MM.1S (cell line): ENCODE data around the gene SLC45A3.

Experiments
- DNase-seq: peaks from one replicate; pipeline ENCODE4 v3.0.0-alpha.2; 2015
- H2AFZ ChIP-seq: fragments of 300-600 bp; sonication (generic); 2 replicates; pipeline ENCODE4 v1.6.0; 2016; ENCODE audit warnings: antibody characterized with exemption, low read length
- H3F3A ChIP-seq: fragments of 300-600 bp; sonication (generic); 2 replicates; pipeline ENCODE4 v1.6.1; 2016; ENCODE audit warnings: mild to moderate bottlenecking, antibody characterized with exemption, low read length, moderate library complexity, mixed read lengths; ENCODE audit not compliant: insufficient read depth
- H3K27ac ChIP-seq: fragments of 300-600 bp; sonication (generic); 2 replicates; pipeline ENCODE4 v1.5.1; 2016; ENCODE audit warnings: mild to moderate bottlenecking, low read length
- H3K27me3 ChIP-seq: fragments of 300-600 bp; sonication (generic); replicated peaks from 2 replicates; pipeline ENCODE4 v1.6.0; 2016; ENCODE audit warnings: low read length; ENCODE audit not compliant: insufficient read depth
- H3K36me3 ChIP-seq: fragments of 300-600 bp; sonication (generic); replicated peaks from 2 replicates; pipeline ENCODE4 v1.6.1; 2016; ENCODE audit warnings: mild to moderate bottlenecking, low read length, mixed read lengths; ENCODE audit not compliant: insufficient read depth
- H3K4me1 ChIP-seq: fragments of 300-600 bp; sonication (generic); 2 replicates; pipeline ENCODE4 v1.6.1; 2016; ENCODE audit warnings: low read length, mixed read lengths
- H3K4me2 ChIP-seq: fragments of 300-600 bp; sonication (generic); 2 replicates; pipeline ENCODE4 v1.6.0; 2016; ENCODE audit warnings: low read depth, low read length
- H3K4me3 ChIP-seq: fragments of 300-600 bp; sonication (generic); 2 replicates; pipeline ENCODE4 v1.5.1; 2016; ENCODE audit warnings: low read length, mixed read lengths
- H3K79me2 ChIP-seq: fragments of 300-600 bp; sonication (generic); 2 replicates; pipeline ENCODE4 v1.6.1; 2016; ENCODE audit warnings: mixed run types, low read length, mixed read lengths
- H3K9ac ChIP-seq: fragments of 300-600 bp; sonication (generic); 2 replicates; pipeline ENCODE4 v1.6.1; 2016; ENCODE audit warnings: low read length, mixed read lengths
- H3K9me2 ChIP-seq: fragments of 300-600 bp; sonication (generic); replicated peaks from 2 replicates; pipeline ENCODE4 v1.6.1; 2016; ENCODE audit warnings: mild to moderate bottlenecking, low read length, mixed read lengths; ENCODE audit not compliant: insufficient read depth
- H3K9me3 ChIP-seq: fragments of 300-600 bp; sonication (generic); replicated peaks from 2 replicates; pipeline ENCODE4 v1.6.1; 2016; ENCODE audit warnings: mild to moderate bottlenecking, low read length, mixed read lengths; ENCODE audit not compliant: insufficient read depth
- H4K20me1 ChIP-seq: fragments of 300-600 bp; sonication (generic); 2 replicates; pipeline ENCODE4 v1.6.1; 2016; ENCODE audit warnings: mild to moderate bottlenecking, low read length, moderate library complexity, mixed read lengths; ENCODE audit not compliant: insufficient read depth
- EZH2 ChIP-seq: fragments of 300-600 bp; sonication (generic); optimal IDR thresholded peaks from 2 replicates; pipeline ENCODE3; 2017; ENCODE audit warnings: low read depth, mild to moderate bottlenecking, antibody characterized with exemption, low read length, mixed read lengths
- EZH2phosphoT487 ChIP-seq: fragments of 300-600 bp; sonication (generic); IDR thresholded peaks from 2 replicates; pipeline ENCODE4 v1.6.1; 2018; ENCODE audit warnings: antibody characterized with exemption, low read length
- TF ChIP-seq, protein P1 (sequence below): fragments of 300-600 bp; sonication (generic); IDR thresholded peaks from 2 replicates; pipeline ENCODE4 v1.5.1; 2016; ENCODE audit warnings: antibody characterized with exemption, low read length, mixed read lengths

Gene SLC45A3

DNA sequence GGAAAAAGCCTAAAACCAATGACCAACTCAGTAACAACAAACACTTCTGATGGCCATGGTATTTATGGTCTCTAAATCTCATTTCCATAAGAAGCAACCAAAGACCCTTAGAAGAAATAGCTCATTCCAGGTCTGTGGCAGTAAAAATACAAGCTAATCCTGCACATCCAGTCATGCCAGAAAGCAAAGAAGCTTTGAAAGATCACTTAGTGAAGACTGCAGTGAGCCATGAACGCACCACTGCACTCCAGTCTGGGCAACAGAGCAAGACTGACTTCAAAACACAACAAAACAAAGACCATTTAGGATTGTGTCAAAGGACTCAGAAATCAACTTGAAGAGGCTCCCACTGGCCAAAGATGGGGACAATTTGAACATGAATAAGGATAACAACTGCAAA lies 30.1 kb downstream of the SLC45A3 start:
- no peaks in the 10 kb centered on the region for H3F3A ChIP-seq
- H3K79me2 ChIP-seq = no peaks in the 10 kb centered on the region
- H3K36me3 ChIP-seq = no peaks in the 10 kb centered on the region
- no peaks in the 10 kb centered on the region for H3K9me2 ChIP-seq
- no peak overlapping the region for H2AFZ ChIP-seq
- H4K20me1 ChIP-seq = no peaks in the 10 kb centered on the region
- no peak overlapping the region for H3K27ac ChIP-seq
- no peak for DNase-seq
- no peak overlapping the region for H3K9ac ChIP-seq
- no peaks in the 10 kb centered on the region for H3K9me3 ChIP-seq
- no peak overlapping the region for H3K4me2 ChIP-seq
- H3K27me3 ChIP-seq = peaks cover 4% of the 10 kb centered on the region; the same call in 1 of the 2 replicates
- H3K4me1 ChIP-seq = no peaks in the 10 kb centered on the region
- no peak for TF ChIP-seq EZH2
- no peak for TF ChIP-seq EZH2phosphoT487
- TF ChIP-seq, protein P1, sequence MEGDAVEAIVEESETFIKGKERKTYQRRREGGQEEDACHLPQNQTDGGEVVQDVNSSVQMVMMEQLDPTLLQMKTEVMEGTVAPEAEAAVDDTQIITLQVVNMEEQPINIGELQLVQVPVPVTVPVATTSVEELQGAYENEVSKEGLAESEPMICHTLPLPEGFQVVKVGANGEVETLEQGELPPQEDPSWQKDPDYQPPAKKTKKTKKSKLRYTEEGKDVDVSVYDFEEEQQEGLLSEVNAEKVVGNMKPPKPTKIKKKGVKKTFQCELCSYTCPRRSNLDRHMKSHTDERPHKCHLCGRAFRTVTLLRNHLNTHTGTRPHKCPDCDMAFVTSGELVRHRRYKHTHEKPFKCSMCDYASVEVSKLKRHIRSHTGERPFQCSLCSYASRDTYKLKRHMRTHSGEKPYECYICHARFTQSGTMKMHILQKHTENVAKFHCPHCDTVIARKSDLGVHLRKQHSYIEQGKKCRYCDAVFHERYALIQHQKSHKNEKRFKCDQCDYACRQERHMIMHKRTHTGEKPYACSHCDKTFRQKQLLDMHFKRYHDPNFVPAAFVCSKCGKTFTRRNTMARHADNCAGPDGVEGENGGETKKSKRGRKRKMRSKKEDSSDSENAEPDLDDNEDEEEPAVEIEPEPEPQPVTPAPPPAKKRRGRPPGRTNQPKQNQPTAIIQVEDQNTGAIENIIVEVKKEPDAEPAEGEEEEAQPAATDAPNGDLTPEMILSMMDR = no peak
- H3K4me3 ChIP-seq = no peak overlapping the region

DNA sequence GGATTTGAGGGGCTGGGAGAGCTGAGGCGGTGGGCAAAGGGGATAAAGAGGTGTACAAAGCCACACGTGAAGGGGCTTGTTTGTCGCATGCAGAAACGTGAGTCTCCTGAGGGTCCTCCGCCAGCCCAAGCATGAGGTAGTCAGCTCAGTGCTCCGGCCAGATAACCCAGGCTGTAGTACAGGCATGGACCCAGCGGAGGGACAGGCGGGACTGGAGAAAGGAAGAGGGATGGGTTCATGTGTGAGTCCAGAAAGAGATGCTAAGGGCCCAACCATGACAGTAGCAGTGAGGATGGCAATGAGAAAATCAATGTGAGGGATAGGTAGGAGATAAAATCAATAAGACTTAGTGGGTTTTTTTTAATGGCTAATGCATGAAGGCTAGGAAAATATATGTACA lies 34.8 kb downstream of the SLC45A3 start:
- Histone ChIP-seq H3K27me3 (no peaks in the 10 kb centered on the region), H3K9ac (no peak overlapping the region), H3K9me2 (no peaks in the 10 kb centered on the region), H2AFZ (no peak overlapping the region), H4K20me1 (no peaks in the 10 kb centered on the region), H3K79me2 (no peaks in the 10 kb centered on the region), H3K4me1 (no peaks in the 10 kb centered on the region), H3K27ac (no peak overlapping the region), H3F3A (no peaks in the 10 kb centered on the region), H3K36me3 (no peaks in the 10 kb centered on the region), H3K4me3 (no peak overlapping the region), H3K9me3 (no peaks in the 10 kb centered on the region), H3K4me2 (no peak overlapping the region)
- DNase-seq = no peak
- TF ChIP-seq, protein P1 = no peak
- TF ChIP-seq EZH2phosphoT487 (no peak), EZH2 (no peak)

DNA sequence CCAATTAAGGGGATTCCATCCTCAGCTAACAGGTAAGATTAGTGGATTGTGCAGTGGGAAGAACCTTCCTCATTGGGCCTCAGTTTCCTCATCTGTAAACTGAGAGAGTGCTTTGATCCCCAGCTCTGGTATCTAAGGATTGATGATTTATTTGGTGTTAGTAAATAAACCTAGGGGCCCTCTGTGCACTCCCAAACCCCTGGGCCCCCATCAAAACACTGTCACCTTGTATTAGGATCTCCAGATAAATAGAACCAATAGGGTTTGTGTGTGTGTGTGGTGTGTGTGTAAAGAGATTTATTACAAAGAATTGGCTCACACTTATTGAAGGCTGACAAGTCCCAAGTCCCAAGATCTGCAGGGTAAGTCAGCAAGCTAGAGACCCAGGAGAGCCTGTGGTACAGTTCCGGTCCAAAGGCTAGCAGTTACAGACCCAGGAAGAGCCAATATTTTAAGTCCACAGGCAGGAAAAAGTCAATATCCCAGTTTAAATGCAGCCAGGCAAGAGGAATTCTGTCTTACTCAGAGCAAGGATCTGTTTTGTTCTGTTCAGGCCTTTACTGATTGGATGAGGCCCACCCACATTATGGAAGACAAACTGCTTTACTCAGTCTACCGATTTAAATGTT lies 37.5 kb downstream of the SLC45A3 start:
- no peaks in the 10 kb centered on the region for H3K4me1 ChIP-seq
- H3K27ac ChIP-seq = no peak overlapping the region

More for the DNA sequence above, 37.5 kb downstream of the SLC45A3 start:
- Histone ChIP-seq H3F3A (no peaks in the 10 kb centered on the region), H3K79me2 (no peaks in the 10 kb centered on the region), H3K36me3 (no peaks in the 10 kb centered on the region), H3K9me3 (no peaks in the 10 kb centered on the region), H2AFZ (no peak overlapping the region), H4K20me1 (no peaks in the 10 kb centered on the region), H3K27me3 (peaks cover under 1% of the 10 kb centered on the region; the same call in 1 of the 2 replicates), H3K9ac (no peak overlapping the region), H3K4me2 (no peak overlapping the region), H3K4me3 (no peak overlapping the region), H3K9me2 (no peaks in the 10 kb centered on the region)
- TF ChIP-seq EZH2phosphoT487 = no peak
- TF ChIP-seq, protein P1 = no peak
- no peak for TF ChIP-seq EZH2
- DNase-seq = no peak
